ENCODE data around the gene GPR55. TPM values are rescaled to one million over a fixed set of nuclear protein-coding genes. Genes with fewer than 3 reads are reported as not detected.

Gene GPR55
- total and polyA plus RNA-seq, 2 of the 8 experiments (the other 6 are each of a cell fraction or from before 2014, with no cell fraction given): not detected

DNA sequence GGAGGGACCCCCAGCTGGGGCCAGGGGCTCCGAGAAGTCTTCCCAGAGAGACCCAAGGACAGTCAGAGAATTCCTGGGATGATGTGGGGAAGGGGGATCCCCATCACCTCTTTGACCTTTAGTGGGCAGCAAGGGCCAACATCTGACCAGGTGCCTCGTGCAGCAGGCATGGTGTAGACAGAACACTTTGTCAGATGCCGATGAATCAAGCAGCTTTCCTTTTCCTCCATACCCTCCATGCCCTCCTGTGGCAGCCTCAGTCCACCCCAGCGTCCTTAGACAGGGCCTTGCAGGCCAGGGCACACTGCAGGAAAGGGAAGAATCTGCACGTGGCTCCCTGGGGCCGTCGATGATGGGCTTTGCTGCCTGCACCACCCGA lies 26.3 kb downstream of the GPR55 start:
- Histone ChIP-seq H2BK20ac (ENCODE audit: low read length) (no peak overlapping the region), H4K20me1 (replicated peaks in 1 of 2; ENCODE audit: control insufficient read depth in 1 of 2, insufficient read depth in 2 of 2, low read length in 2 of 2) (no peaks in the 10 kb centered on the region), H3K4me3 (ENCODE audit: extremely low read depth in 1 of 4, insufficient read depth in 2 of 4, low read depth in 3 of 4, low read length in 4 of 4) (no peak overlapping the region), H3K23ac (ENCODE audit: insufficient read length) (no peak overlapping the region), H3K18ac (ENCODE audit: extremely low read depth, low read length) (no peak overlapping the region), H2BK5ac (ENCODE audit: low read depth, low read length) (no peak overlapping the region), H3K9me3 (ENCODE audit: insufficient read depth in 2 of 2, low read depth in 1 of 2, low read length in 1 of 2) (no peaks in the 10 kb centered on the region), H3K4me1 (replicated peaks in 1 of 4; ENCODE audit: control insufficient read depth in 3 of 4, insufficient read depth in 4 of 4, low read length in 3 of 4) (peaks cover 5 to 18% (median 9%) of the 10 kb centered on the region in 4 experiments), H4K8ac (ENCODE audit: extremely low read depth, insufficient read depth, low read length) (no peak overlapping the region), H4K91ac (replicated peaks; ENCODE audit: insufficient read length, low read length) (peak overlapping the region; percentile 22), H2BK15ac (ENCODE audit: low read length) (no peak overlapping the region; the same call in 1 of the 2 replicates), H3K27me3 (replicated peaks in 1 of 4; ENCODE audit: control insufficient read depth in 3 of 4, extremely low read depth in 1 of 4, insufficient read depth in 3 of 4, low read length in 3 of 4) (peaks cover 0 to 2% (median 0%) of the 10 kb centered on the region in 4 experiments; a peak in 1 of 7 replicates), H3K9ac (replicated peaks in 1 of 4; ENCODE audit: extremely low read depth in 1 of 4, low read depth in 3 of 4, low read length in 3 of 4) (no peak overlapping the region), H4K5ac (ENCODE audit: insufficient read length, low read depth, low read length) (no peak overlapping the region), H3K79me2 (ENCODE audit: control insufficient read depth in 1 of 2, insufficient read depth in 2 of 2, low read length in 2 of 2) (no peaks in the 10 kb centered on the region), H3K4me2 (ENCODE audit: insufficient read depth in 1 of 2, low read depth in 2 of 2, low read length in 2 of 2) (no peak overlapping the region), H3K79me1 (ENCODE audit: low read depth, low read length) (no peaks in the 10 kb centered on the region), H2BK12ac (ENCODE audit: low read depth, low read length) (0 out of 2 replicates have a peak overlapping the region, but pooled peaks have one; percentile 5), H3K14ac (ENCODE audit: insufficient read length) (no peak overlapping the region), H2BK120ac (replicated peaks; ENCODE audit: low read depth, low read length) (no peak overlapping the region), H3K36me3 (ENCODE audit: control insufficient read depth in 2 of 4, insufficient read depth in 4 of 4, low read length in 3 of 4) (no peaks in the 10 kb centered on the region), H3K27ac (ENCODE audit: low read depth, low read length) (no peak overlapping the region), H3K23me2 (ENCODE audit: low read depth, low read length) (no peaks in the 10 kb centered on the region), H3K56ac (replicated peaks; ENCODE audit: insufficient read length, low read depth, low read length) (no peak overlapping the region), H3K4ac (replicated peaks; ENCODE audit: insufficient read length, low read depth, low read length) (no peak overlapping the region), H2AFZ (ENCODE audit: low read length) (0 out of 2 replicates have a peak overlapping the region, but pooled peaks have one; percentile 26), H2AK5ac (ENCODE audit: low read depth, low read length) (no peak overlapping the region)
- ChIA-PET CTCF (ENCODE audit: partially characterized antibody) (interaction anchor here (1.3 to 21.7 kb wide), 10 partner anchors 15 to 118 kb away, joined by 3 to 332 read pairs (median 8); partner anchors contain the start of gene GPR55), POLR2A (ENCODE audit: partially characterized antibody) (interaction anchor here (0.6 to 5.2 kb wide), 3 partner anchors 8 to 108 kb away, joined by 3 to 32 read pairs (median 4); no protein-coding TSS in a partner anchor)
- TF ChIP-seq FOSL1 (IDR thresholded peaks at IDR 0.05; ENCODE audit: insufficient read depth, low read depth, low read length) (no peak), CHD2 (IDR thresholded peaks at IDR 0.05; ENCODE audit: low read length) (no peak), RBBP5 (IDR thresholded peaks at IDR 0.05; ENCODE audit: borderline replicate concordance, low read depth, low read length) (no peak), CREB1 (IDR thresholded peaks at IDR 0.05) (no peak), PHF8 (conservative IDR thresholded peaks at IDR 0.05; ENCODE audit: low read depth, low read length) (no peak), POLR2AphosphoS5 (IDR thresholded peaks at IDR 0.05; ENCODE audit: low read depth, low read length) (no peak), JUND (IDR thresholded peaks at IDR 0.05; ENCODE audit: low read length) (no peak), TAF1 (IDR thresholded peaks at IDR 0.05; ENCODE audit: low read depth, low read length) (no peak), SIX5 (IDR thresholded peaks at IDR 0.05; ENCODE audit: low read depth, low read length) (no peak), TCF12 (IDR thresholded peaks at IDR 0.05; ENCODE audit: low read depth, low read length) (no peak), EP300 (IDR thresholded peaks at IDR 0.05; ENCODE audit: borderline replicate concordance in 1 of 2, low read depth in 2 of 2, low read length in 2 of 2) (no peak), SP2 (IDR thresholded peaks at IDR 0.05; ENCODE audit: low read length) (no peak)
- 82% methylated on average over 8 of the region's 8 CpGs; no CpG with 5 or more reads in 1 of the 2 experiments for WGBS, 2 experiments (ENCODE audit: extremely low coverage in 1 of 2, insufficient coverage in 1 of 2, insufficient read length in 1 of 2, insufficient replicate concordance in 2 of 2, low coverage in 1 of 2, low lambda C conversion rate in 2 of 2, missing lambda C conversion rate in 1 of 2)
- no peak for DNase-seq (ENCODE audit: low read depth in 1 of 2, low spot score in 2 of 2)
- no peak for FAIRE-seq

All from H1 (cell line).